MCF 10A (cell line): ENCODE results near the gene CYFIP2. TPM values are rescaled to one million over a fixed set of nuclear protein-coding genes. Genes with fewer than 3 reads are reported as not detected.

Experiments used
- BruUV-seq: library from RNA; stranded (reverse); fragments of 400-500 nt; replicated peaks from 2 replicates; lab custom pipeline; 2021; lab: Mats Ljungman, UMichigan
- CTCF ChIA-PET: fragments of 300-600 bp; sonication (Branson Sonifier 250); formaldehyde crosslinking; extraction: SDS; loops from one replicate; lab custom pipeline; 2021; ENCODE audit warnings: antibody characterized with exemption, inconsistent platforms; lab: Yijun Ruan, JAX
- POLR2A ChIA-PET: fragments of 300-600, 350-650 bp; sonication (Branson Sonifier 250); formaldehyde crosslinking; extraction: SDS; loops from one replicate; lab custom pipeline; 2020; ENCODE audit warnings: antibody characterized with exemption, inconsistent platforms; lab: Yijun Ruan, JAX
- DNase-seq: peaks from one replicate; pipeline ENCODE4 v3.0.0-alpha.2; 2018; ENCODE audit not compliant: unreplicated experiment
- H3K27ac Mint-ChIP-seq: one replicate; pipeline ENCODE4 v1.8.0; 2022; ENCODE audit warnings: mild to moderate bottlenecking, low read depth, mixed read lengths; ENCODE audit not compliant: unreplicated experiment
- H3K27me3 Mint-ChIP-seq: one replicate; pipeline ENCODE4 v1.8.0; 2022; ENCODE audit warnings: mixed read lengths; ENCODE audit not compliant: insufficient read depth, unreplicated experiment
- H3K36me3 Mint-ChIP-seq: one replicate; pipeline ENCODE4 v1.8.0; 2022; ENCODE audit warnings: mild to moderate bottlenecking, moderate library complexity, mixed read lengths; ENCODE audit not compliant: insufficient read depth, unreplicated experiment
- H3K4me1 Mint-ChIP-seq: one replicate; pipeline ENCODE4 v1.8.0; 2022; ENCODE audit warnings: mixed read lengths; ENCODE audit not compliant: insufficient read depth, unreplicated experiment
- H3K4me3 Mint-ChIP-seq: one replicate; pipeline ENCODE4 v1.8.0; 2022; ENCODE audit warnings: mild to moderate bottlenecking, moderate library complexity, mixed read lengths; ENCODE audit not compliant: unreplicated experiment
- H3K9me3 Mint-ChIP-seq: one replicate; pipeline ENCODE4 v1.8.0; 2022; ENCODE audit warnings: mixed read lengths; ENCODE audit not compliant: unreplicated experiment
- CTCF ChIP-seq: fragments of 200-600 bp; IDR thresholded peaks from one replicate; pipeline ENCODE4 v1.8.0; 2022; ENCODE audit warnings: antibody characterized with exemption, mild to moderate bottlenecking; ENCODE audit not compliant: unreplicated experiment
- intact Hi-C: fragments of 100-400 bp; cut with micrococcal nuclease; formaldehyde crosslinking; loops from 2 replicates; pipeline ENCODE4 v1.14.1; 2022
- total RNA-seq: library from RNA; stranded (reverse); gene quantifications from 2 replicates; pipeline ENCODE4 v1.2.3, GENCODE V29; 2022

Gene CYFIP2
- total RNA-seq, 1 experiment from 2014 or later, result 50.8 TPM

- ChIA-PET POLR2A (interaction anchor here (0.9 kb wide), 1 partner anchor 131 kb away, joined by 3 read pairs; no protein-coding TSS in a partner anchor), CTCF (interaction anchor here (0.6 to 2.3 kb wide), 11 partner anchors 9 to 490 kb away, joined by 3 to 9 read pairs (median 4); no protein-coding TSS in a partner anchor)
- no peak overlapping the region for H3K27ac Mint-ChIP-seq
- H3K4me1 Mint-ChIP-seq, result peaks cover 2% of the 10 kb centered on the region
- no peak for DNase-seq
- no peak overlapping the region for H3K4me3 Mint-ChIP-seq
- intact Hi-C loops, result no loop called here
- H3K27me3 Mint-ChIP-seq, result no peaks in the 10 kb centered on the region
- H3K36me3 Mint-ChIP-seq, result peaks cover 13% of the 10 kb centered on the region
- TF ChIP-seq CTCF, result no peak
- BruUV-seq, result no TSS peak
- no peaks in the 10 kb centered on the region for H3K9me3 Mint-ChIP-seq
Measured at GRCh38 chr5:157379983-157380382, 114.1 kb downstream of the CYFIP2 start.

GRCh38 chr5:157381746-157382145 is 115.8 kb downstream of the CYFIP2 start:
- Mint-ChIP-seq H3K4me1 (peaks cover 5% of the 10 kb centered on the region), H3K9me3 (no peaks in the 10 kb centered on the region), H3K4me3 (no peak overlapping the region), H3K27me3 (no peaks in the 10 kb centered on the region), H3K36me3 (peaks cover 8% of the 10 kb centered on the region), H3K27ac (no peak overlapping the region)
- BruUV-seq, result no TSS peak
- TF ChIP-seq CTCF, result no peak
- ChIA-PET CTCF (interaction anchor here (0.9 kb wide), 2 partner anchors 47 to 54 kb away, joined by 3 to 5 read pairs; no protein-coding TSS in a partner anchor), POLR2A (no interaction called here)
- intact Hi-C loops, result no loop called here
- DNase-seq, result no peak

- Mint-ChIP-seq H3K27ac (no peak overlapping the region), H3K27me3 (no peaks in the 10 kb centered on the region), H3K4me1 (peaks cover 12% of the 10 kb centered on the region), H3K9me3 (no peaks in the 10 kb centered on the region), H3K36me3 (peaks cover 16% of the 10 kb centered on the region), H3K4me3 (no peak overlapping the region)
- ChIA-PET POLR2A (no interaction called here), CTCF (no interaction called here)
- TF ChIP-seq CTCF, result no peak
- no peak for DNase-seq
- intact Hi-C loops, result no loop called here
- BruUV-seq, result no TSS peak
Measured at GRCh38 chr5:157382996-157383800, 117.3 kb downstream of the CYFIP2 start.

GRCh38 chr5:157384971-157385709 is 119.2 kb downstream of the CYFIP2 start:
- BruUV-seq, result no TSS peak
- H3K27ac Mint-ChIP-seq, result no peak overlapping the region
- no peak overlapping the region for H3K4me3 Mint-ChIP-seq
- ChIA-PET CTCF (interaction anchor here (0.6 to 1.2 kb wide), 5 partner anchors 87 to 1748 kb away, joined by 3 to 5 read pairs (median 4); no protein-coding TSS in a partner anchor), POLR2A (no interaction called here)
- H3K27me3 Mint-ChIP-seq, result no peaks in the 10 kb centered on the region
- TF ChIP-seq CTCF, result no peak
- DNase-seq, result peak; percentile 41
- intact Hi-C loops, result no loop called here
- H3K36me3 Mint-ChIP-seq, result peaks cover 16% of the 10 kb centered on the region
- no peaks in the 10 kb centered on the region for H3K9me3 Mint-ChIP-seq
- peaks cover 17% of the 10 kb centered on the region for H3K4me1 Mint-ChIP-seq
